OCI-LY3 (cell line): ENCODE data around the gene FDX2.
"Not testable (repeated sequence)": the region's sequence is repeated elsewhere in the genome, so short reads cannot be mapped to it uniquely, and the experiment has no call there.

Source experiments
- H2AFZ ChIP-seq: fragments of 200-600, 300-600 bp; shearing (Covaris generic); 2 replicates; pipeline ENCODE4 v1.6.0; 2014; ENCODE audit warnings: antibody characterized with exemption, low read depth, low read length
- H3K27ac ChIP-seq: fragments of 200-600, 300-600 bp; sonication (generic); 2 replicates; pipeline ENCODE4 v1.5.1; 2014; ENCODE audit warnings: mild to moderate bottlenecking, low read length, moderate library complexity, mixed read lengths
- H3K27me3 ChIP-seq: fragments of 200-600, 300-600 bp; sonication (generic); 2 replicates; pipeline ENCODE4 v1.6.1; 2014; ENCODE audit warnings: low read depth, low read length, mixed read lengths
- H3K36me3 ChIP-seq: fragments of 200-600, 300-600 bp; sonication (generic); replicated peaks from 2 replicates; pipeline ENCODE3; 2014; ENCODE audit warnings: low read depth, low read length, mixed read lengths
- H3K4me1 ChIP-seq: fragments of 300-600, 200-600 bp; sonication (generic); 2 replicates; pipeline ENCODE4 v1.6.1; 2014; ENCODE audit warnings: low read length, mixed read lengths
- H3K4me2 ChIP-seq: fragments of 200-600, 300-600 bp; sonication (generic); 2 replicates; pipeline ENCODE4 v1.6.1; 2014; ENCODE audit warnings: low read length, mixed read lengths
- H3K4me3 ChIP-seq: fragments of 300-600, 200-600 bp; sonication (generic); 2 replicates; pipeline ENCODE4 v1.5.1; 2014; ENCODE audit warnings: antibody characterized with exemption, mild to moderate bottlenecking, low read length, moderate library complexity
- H3K79me2 ChIP-seq: fragments of 300-600, 200-600 bp; shearing (Covaris generic); 2 replicates; pipeline ENCODE4 v1.6.1; 2014; ENCODE audit warnings: mild to moderate bottlenecking, low read length, mixed read lengths
- H3K9ac ChIP-seq: fragments of 300-600, 200-600 bp; shearing (Covaris generic); 2 replicates; pipeline ENCODE4 v1.6.0; 2014; ENCODE audit warnings: mild to moderate bottlenecking, low read length, moderate library complexity
- H3K9me3 ChIP-seq: fragments of 200-600, 300-600 bp; shearing (Covaris generic); 2 replicates; pipeline ENCODE4 v1.6.1; 2014; ENCODE audit warnings: low read length, mixed read lengths; ENCODE audit not compliant: insufficient read depth
- H4K20me1 ChIP-seq: fragments of 200-600, 300-600 bp; sonication (generic); 2 replicates; pipeline ENCODE4 v1.6.1; 2016; ENCODE audit warnings: low read length, mixed read lengths; ENCODE audit not compliant: insufficient read depth
- EZH2phosphoT487 ChIP-seq: fragments of 200-600 bp; shearing (Covaris generic); IDR thresholded peaks from 2 replicates; pipeline ENCODE4 v1.6.1; 2018; ENCODE audit warnings: antibody characterized with exemption, mixed run types, low read depth
- TF ChIP-seq, protein P1 (sequence below): fragments of 200-600, 300-600 bp; sonication (generic); IDR thresholded peaks from 2 replicates; pipeline ENCODE4 v1.5.1; 2014; ENCODE audit warnings: antibody characterized with exemption, low read length, low read depth

The FDX2 gene

DNA sequence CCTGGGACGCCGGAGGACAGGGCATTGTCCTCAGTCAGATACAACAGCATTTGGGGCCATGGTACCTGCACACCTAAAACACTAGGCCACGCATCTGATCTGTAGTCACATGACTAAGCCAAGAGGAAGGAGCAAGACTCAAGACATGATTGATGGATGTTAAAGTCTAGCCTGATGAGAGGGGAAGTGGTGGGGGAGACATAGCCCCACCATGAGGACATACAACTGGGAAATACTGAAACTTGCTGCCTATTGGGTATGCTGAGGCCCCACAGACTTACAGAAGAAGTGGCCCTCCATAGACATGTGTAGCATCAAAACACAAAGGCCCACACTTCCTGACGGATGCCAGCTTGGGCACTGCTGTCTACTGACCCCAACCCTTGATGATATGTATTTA lies 30.4 kb downstream of the FDX2 start:
- H3K4me1 ChIP-seq = peaks cover 5% of the 10 kb centered on the region
- H2AFZ ChIP-seq = no peak overlapping the region
- peaks cover 60% of the 10 kb centered on the region for H3K36me3 ChIP-seq
- no peaks in the 10 kb centered on the region for H3K27me3 ChIP-seq
- no peak for TF ChIP-seq EZH2phosphoT487
- TF ChIP-seq, protein P1, sequence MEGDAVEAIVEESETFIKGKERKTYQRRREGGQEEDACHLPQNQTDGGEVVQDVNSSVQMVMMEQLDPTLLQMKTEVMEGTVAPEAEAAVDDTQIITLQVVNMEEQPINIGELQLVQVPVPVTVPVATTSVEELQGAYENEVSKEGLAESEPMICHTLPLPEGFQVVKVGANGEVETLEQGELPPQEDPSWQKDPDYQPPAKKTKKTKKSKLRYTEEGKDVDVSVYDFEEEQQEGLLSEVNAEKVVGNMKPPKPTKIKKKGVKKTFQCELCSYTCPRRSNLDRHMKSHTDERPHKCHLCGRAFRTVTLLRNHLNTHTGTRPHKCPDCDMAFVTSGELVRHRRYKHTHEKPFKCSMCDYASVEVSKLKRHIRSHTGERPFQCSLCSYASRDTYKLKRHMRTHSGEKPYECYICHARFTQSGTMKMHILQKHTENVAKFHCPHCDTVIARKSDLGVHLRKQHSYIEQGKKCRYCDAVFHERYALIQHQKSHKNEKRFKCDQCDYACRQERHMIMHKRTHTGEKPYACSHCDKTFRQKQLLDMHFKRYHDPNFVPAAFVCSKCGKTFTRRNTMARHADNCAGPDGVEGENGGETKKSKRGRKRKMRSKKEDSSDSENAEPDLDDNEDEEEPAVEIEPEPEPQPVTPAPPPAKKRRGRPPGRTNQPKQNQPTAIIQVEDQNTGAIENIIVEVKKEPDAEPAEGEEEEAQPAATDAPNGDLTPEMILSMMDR = no peak
- no peak overlapping the region for H3K9ac ChIP-seq
- H3K4me3 ChIP-seq = no peak overlapping the region
- peaks cover 31% of the 10 kb centered on the region for H3K79me2 ChIP-seq
- H3K27ac ChIP-seq = 0 out of 2 replicates have a peak overlapping the region, but pooled peaks have one; percentile 34
- H3K9me3 ChIP-seq = no peaks in the 10 kb centered on the region
- peaks cover 63% of the 10 kb centered on the region for H4K20me1 ChIP-seq
- H3K4me2 ChIP-seq = no peak overlapping the region

DNA sequence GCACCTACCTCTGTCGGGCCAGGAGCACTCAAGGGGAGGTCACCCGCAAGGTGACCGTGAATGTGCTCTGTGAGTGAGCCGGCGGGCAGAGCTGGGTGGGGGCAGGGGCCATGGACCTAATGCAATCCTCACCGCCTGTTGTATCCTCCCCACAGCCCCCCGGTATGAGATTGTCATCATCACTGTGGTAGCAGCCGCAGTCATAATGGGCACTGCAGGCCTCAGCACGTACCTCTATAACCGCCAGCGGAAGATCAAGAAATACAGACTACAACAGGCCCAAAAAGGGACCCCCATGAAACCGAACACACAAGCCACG lies 30.9 kb downstream of the FDX2 start:
- Histone ChIP-seq H3K4me1 (peaks cover 5% of the 10 kb centered on the region), H3K27ac (no peak overlapping the region), H3K27me3 (no peaks in the 10 kb centered on the region), H3K4me3 (no peak overlapping the region), H4K20me1 (peaks cover 66% of the 10 kb centered on the region), H3K9me3 (no peaks in the 10 kb centered on the region), H3K4me2 (no peak overlapping the region), H3K36me3 (peaks cover 63% of the 10 kb centered on the region), H3K79me2 (peaks cover 36% of the 10 kb centered on the region), H3K9ac (no peak overlapping the region), H2AFZ (no peak overlapping the region)
- TF ChIP-seq, protein P1 = no peak
- no peak for TF ChIP-seq EZH2phosphoT487

DNA sequence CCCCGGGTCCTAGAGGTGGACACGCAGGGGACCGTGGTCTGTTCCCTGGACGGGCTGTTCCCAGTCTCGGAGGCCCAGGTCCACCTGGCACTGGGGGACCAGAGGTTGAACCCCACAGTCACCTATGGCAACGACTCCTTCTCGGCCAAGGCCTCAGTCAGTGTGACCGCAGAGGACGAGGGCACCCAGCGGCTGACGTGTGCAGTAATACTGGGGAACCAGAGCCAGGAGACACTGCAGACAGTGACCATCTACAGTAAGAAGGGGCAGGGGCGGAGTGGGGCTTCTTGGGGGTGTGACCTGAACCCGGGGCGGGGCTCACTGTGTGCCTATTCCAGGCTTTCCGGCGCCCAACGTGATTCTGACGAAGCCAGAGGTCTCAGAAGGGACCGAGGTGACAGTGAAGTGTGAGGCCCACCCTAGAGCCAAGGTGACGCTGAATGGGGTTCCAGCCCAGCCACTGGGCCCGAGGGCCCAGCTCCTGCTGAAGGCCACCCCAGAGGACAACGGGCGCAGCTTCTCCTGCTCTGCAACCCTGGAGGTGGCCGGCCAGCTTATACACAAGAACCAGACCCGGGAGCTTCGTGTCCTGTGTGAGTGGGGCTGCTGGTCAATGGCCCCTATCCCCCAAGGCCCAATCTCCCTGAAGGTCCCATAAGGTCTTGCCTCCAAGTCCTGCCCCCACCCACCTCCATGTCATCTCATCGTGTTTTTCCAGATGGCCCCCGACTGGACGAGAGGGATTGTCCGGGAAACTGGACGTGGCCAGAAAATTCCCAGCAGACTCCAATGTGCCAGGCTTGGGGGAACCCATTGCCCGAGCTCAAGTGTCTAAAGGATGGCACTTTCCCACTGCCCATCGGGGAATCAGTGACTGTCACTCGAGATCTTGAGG lies 31.5 kb downstream of the FDX2 start:
- no peak overlapping the region for H3K4me2 ChIP-seq
- H3K79me2 ChIP-seq = peaks cover 42% of the 10 kb centered on the region
- H3K27me3 ChIP-seq = no peaks in the 10 kb centered on the region
- no peak overlapping the region for H3K4me3 ChIP-seq
- H3K36me3 ChIP-seq = peaks cover 68% of the 10 kb centered on the region
- H4K20me1 ChIP-seq = peaks cover 72% of the 10 kb centered on the region
- H3K4me1 ChIP-seq = peaks cover 5% of the 10 kb centered on the region
- H2AFZ ChIP-seq = no peak overlapping the region
- no peak overlapping the region for H3K27ac ChIP-seq
- no peaks in the 10 kb centered on the region for H3K9me3 ChIP-seq
- TF ChIP-seq, protein P1 = no peak
- no peak for TF ChIP-seq EZH2phosphoT487
- no peak overlapping the region for H3K9ac ChIP-seq

DNA sequence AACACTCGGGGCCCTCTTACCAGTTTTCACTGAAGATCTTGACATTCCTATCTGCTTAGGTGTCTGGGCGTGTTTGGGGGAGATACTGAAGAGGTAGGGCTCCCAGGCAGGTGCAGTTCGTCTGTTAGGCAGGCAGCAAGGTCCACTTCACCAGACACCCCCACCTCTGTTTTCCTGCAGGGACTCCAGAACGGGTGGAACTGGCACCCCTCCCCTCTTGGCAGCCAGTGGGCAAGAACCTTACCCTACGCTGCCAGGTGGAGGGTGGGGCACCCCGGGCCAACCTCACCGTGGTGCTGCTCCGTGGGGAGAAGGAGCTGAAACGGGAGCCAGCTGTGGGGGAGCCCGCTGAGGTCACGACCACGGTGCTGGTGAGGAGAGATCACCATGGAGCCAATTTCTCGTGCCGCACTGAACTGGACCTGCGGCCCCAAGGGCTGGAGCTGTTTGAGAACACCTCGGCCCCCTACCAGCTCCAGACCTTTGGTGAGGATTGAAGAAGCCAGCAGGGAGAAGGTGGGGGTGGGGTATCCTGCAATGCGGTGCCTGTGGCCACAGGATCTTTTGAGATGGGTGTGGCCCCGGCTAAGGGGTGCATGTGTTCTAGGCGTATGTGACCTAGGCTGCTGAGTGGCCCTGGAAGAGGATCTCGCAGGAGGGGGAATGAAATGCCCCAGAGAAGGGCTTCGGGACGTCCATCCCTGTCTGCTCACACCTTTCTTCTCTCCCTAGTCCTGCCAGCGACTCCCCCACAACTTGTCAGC lies 32.3 kb downstream of the FDX2 start:
- no peak overlapping the region for H3K9ac ChIP-seq
- peaks cover 81% of the 10 kb centered on the region for H4K20me1 ChIP-seq
- H3K9me3 ChIP-seq = no peaks in the 10 kb centered on the region
- no peak overlapping the region for H2AFZ ChIP-seq
- peaks cover 76% of the 10 kb centered on the region for H3K36me3 ChIP-seq
- H3K4me1 ChIP-seq = peaks cover 6% of the 10 kb centered on the region; the same call in 1 of the 2 replicates
- no peaks in the 10 kb centered on the region for H3K27me3 ChIP-seq
- H3K27ac ChIP-seq = no peak overlapping the region
- no peak for TF ChIP-seq EZH2phosphoT487
- TF ChIP-seq, protein P1 = no peak
- peaks cover 50% of the 10 kb centered on the region for H3K79me2 ChIP-seq
- no peak overlapping the region for H3K4me3 ChIP-seq
- no peak overlapping the region for H3K4me2 ChIP-seq

DNA sequence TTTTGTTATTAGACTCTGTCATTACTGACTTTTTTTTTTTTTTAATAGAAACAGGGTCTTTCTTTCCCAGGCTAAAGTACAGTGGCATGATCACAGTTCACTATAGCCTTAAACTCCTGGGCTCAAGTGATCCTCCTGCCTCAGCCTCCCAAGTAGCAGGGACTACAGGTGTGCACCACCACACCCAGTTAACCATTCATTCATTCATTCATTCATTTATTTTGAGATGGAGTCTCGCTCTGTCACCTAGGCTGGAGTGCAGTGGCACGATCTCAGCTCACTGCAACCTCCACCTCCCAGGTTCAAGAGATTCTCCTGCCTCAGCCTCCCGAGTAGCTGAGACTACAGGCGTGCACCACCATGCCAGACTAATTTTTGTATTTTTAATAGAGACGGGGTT lies 33.8 kb downstream of the FDX2 start:
- not testable (repeated sequence) for H3K4me3 ChIP-seq, H2AFZ ChIP-seq, H3K9me3 ChIP-seq, H3K27ac ChIP-seq, H3K9ac ChIP-seq, H3K4me2 ChIP-seq, H3K27me3 ChIP-seq
- H3K36me3 ChIP-seq = peaks cover 79% of the 10 kb centered on the region
- H3K4me1 ChIP-seq = peaks cover 18% of the 10 kb centered on the region
- peaks cover 93% of the 10 kb centered on the region for H4K20me1 ChIP-seq
- H3K79me2 ChIP-seq = peaks cover 64% of the 10 kb centered on the region
